ENCODE results near the gene ZBP1. TPM values are rescaled to one million over a fixed set of nuclear protein-coding genes. Genes with fewer than 3 reads are reported as not detected.

ZBP1 gene, protein sequence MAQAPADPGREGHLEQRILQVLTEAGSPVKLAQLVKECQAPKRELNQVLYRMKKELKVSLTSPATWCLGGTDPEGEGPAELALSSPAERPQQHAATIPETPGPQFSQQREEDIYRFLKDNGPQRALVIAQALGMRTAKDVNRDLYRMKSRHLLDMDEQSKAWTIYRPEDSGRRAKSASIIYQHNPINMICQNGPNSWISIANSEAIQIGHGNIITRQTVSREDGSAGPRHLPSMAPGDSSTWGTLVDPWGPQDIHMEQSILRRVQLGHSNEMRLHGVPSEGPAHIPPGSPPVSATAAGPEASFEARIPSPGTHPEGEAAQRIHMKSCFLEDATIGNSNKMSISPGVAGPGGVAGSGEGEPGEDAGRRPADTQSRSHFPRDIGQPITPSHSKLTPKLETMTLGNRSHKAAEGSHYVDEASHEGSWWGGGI
- total RNA-seq = 1.3 TPM

DNA sequence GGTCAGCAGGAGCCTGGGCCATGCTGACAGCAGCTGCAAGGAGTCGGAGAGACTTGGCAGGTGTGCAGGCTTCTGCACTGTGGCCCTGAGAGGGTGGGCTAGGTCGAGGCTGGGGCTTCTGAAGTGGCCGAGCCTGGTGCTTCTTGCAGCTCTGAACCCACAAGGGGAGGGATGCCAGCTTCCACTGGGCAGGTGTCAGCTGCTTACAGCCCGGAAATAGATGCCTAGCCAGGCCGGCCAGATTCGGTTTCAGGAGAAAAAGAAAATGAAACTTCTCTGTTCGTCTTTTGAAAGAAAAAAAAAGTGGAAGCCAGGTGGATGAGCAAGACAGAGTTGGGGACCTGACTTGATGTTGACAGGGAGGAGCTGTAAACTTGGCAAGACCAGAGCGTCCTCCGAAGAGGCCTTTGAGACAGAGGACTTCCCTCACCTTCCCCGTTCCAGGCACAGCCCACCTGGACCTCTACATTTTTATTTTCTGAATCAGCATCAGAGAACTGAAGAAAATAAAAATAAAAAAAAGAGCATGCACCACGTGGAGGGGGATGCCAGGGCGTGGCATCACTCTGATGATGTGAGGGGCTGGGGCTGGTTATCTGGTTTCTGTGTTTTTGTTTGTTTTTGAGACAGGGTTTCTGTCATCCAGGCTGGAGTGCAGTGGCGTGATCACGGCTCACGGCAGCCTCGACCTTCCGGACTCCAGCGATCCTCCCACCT lies at the start of gene ZBP1:
TSS of gene ZBP1 (minus strand) at position 153 of the 717 bp plus-strand sequence. CDS start at position 22, 131 bp downstream.
- DNase-seq (ENCODE audit: low spot score) = no peak

DNA sequence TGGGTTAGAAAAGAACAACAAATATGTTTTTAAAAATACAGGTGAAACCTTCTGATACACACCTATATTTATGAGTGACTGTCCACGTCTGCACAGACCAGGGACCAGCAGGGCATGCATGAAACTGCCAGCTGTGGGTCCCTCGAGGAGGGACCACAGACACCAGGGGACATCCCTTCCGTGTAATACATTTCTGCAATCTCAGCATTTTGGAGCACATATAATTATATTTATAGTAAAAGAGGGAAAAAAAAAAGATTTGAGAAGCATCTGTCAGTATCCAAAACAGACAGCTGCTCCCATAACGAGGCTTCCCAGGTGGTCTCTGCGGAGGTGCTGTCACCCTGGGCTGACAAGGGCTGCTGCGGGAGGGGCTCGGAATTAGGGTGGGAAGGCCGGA lies 49.4 kb upstream of the ZBP1 start:
- DNase-seq (ENCODE audit: low spot score) = no peak

DNA sequence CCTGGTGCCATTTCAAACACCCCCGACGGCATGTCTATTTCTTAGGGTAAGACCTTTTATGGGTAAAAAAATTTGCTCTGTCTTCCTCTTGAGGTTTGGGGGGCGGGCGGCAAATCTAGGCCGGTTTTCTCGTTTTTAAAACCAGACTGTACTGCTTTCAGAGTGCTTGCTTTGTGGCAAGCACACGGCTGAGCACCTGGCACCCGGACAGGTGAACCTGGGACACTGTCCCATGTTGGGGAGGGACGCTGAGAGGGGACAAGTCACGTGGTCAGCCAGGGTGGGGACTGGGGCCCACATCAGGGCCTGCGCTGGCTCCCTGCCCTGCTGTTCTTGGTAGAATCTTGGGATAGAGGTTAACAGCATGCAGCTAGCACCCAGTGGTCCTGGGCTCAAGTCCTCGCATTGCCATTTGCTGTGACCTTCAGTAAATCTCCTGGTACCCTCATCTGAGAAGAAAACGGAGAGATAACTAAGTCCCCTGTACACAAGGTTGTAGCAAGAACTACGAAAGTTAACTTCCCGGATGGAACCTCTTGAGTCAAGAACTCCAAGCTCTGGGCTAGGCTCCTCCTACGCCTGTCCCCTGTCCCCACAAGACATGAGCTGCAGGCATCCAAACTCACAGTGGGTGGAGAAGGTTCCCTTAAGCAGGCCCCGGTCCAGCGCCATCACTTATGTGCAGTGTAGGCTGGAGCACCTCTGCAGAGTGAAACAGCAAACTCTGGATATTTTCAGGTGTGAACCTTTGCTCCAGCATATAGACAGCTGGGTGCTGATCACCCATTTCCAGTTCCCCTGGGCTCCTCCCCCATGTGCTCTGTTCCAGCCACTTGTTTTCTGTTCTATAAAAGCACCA lies 47.9 kb upstream of the ZBP1 start:
- no peak for DNase-seq (ENCODE audit: low spot score)

DNA sequence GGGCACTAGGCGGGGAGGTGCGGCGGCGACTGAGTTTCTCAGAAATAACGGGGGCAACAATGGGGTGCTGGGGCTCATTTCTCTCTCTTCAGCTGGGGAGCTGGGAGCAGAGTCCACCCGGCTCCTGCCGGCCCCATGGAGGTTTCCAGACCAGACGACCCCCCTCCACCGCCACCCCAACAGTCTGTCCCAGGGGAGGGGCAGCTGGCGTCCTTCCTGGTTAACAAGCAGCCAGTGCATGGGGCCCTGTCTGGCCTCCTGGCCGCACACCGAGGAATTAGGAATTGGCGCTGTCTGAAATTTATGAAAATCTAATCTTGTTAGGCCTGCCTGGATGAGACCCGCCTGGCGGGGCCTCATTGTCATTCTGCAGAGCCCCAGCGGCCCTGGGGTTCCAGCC lies 47.2 kb upstream of the ZBP1 start:
- DNase-seq (ENCODE audit: low spot score) = no peak

DNA sequence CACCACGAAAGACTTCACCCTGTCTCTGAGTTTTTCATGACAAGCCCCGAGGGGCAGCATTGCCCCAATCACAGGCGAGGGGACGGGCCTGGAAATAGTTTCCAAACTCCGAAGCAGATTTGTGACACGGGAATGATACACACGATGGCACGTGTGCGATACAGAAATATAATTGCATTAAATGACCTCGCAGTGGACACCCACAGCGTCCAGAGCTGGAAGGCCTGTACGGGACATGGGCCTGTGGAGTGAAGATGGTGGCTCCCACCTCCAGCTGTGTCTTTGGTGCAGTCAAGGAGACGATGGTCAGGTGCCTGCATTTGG lies 46.6 kb upstream of the ZBP1 start:
- DNase-seq (ENCODE audit: low spot score) = no peak

DNA sequence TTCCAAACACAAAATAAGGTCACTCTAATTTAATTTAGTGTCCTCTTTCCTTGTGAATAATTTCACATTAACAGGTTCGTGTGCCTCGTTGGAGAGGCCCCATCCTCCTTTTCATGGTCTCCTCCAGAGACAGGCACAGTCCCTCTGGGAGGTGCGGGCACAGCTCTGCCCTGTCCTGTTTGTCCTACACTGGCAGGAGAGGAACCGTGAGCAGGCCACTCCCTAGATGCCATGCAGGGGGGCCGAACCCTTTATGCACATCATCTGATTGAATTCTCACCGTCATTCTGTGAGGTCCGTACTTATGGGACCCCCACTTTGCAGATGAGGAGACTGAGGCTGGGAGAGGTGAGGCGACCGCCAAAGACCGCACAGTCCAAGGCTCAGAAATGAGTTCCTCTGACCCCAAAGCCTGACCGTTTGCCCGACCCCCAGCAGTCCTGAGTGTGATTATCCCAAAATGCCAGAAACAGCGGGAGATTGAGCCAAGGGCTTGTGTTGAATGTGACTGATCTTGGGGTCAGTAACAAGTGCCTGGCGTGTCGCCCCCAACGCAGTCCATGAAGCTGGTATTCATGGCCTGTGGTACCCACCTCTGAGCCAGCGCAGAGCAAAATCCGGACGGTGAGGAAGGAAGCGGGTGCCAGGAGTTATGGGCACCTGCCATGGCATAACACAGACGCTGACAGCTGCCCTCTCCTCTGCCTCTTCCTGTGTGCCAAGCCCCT lies 46.0 kb upstream of the ZBP1 start:
- DNase-seq (ENCODE audit: low spot score) = no peak

DNA sequence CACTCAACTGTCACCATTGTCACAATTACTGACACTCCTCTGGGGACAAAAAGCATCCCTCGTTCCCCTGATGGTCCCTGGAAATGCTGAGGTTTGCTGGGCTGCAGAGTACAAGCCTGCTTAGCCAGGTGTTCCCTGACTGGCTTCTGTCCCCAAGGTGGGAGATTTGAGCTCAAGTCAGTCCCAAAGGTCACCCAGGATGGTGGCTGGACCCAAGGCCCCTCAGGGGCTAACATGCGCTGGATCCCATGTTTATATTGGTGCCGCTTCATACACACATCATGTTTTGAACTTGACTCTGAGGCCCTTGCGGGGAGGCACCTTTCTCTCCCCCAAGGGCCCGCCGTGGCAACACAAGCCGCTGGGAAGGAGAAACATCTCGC lies 45.4 kb upstream of the ZBP1 start:
- no peak for DNase-seq (ENCODE audit: low spot score)

DNA sequence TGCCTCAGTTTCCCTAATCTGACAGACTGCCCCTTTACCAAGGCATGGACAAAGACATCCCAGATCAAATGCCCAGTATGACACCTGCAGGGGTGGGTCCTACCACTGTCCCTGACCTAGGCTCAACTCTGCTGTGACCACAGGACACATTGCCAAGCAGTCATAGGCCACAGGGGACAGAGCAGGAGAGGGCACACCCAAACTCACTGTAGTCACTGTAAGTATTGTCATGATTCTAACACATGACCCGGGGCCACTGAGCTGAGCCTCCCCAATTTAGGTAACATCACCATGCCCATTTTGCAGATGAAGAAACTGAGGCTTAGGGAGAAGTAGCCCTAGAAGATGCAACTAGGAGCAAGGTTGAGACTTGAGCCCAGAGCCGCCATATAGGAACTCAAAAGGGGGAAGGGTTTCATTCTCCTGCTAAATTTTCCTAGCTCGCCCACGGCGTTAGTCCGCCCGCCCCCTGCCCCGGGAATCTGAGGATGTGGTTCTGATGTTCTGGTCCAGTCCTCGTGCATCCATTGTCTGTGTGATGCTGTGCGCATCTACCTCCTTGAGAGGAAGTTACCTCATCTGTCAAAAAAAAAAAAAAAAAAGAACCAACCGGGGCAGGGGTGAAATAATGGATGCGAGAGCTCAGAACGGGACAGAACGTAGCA lies 44.8 kb upstream of the ZBP1 start:
- DNase-seq (ENCODE audit: low spot score) = no peak

DNA sequence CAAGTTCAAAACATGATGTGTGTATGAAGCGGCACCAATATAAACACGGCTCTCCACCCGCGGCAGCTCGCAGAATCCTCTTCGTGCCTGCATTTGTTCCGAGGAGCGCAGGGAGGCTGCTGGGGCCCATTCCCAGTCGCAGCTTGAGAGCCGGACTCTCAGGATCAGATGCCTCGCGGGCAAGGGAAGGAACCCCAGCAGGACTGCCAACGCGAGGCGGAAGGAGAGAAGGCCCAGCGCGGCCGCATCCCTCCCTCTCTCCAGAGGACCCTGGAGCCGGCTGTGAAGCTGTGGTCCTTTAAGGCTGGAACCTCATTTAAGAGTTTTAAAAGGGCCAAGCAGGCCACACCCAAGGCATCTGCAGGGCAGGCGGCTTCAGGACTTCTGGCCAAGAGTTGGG lies 44.2 kb upstream of the ZBP1 start:
- no peak for DNase-seq (ENCODE audit: low spot score)

DNA sequence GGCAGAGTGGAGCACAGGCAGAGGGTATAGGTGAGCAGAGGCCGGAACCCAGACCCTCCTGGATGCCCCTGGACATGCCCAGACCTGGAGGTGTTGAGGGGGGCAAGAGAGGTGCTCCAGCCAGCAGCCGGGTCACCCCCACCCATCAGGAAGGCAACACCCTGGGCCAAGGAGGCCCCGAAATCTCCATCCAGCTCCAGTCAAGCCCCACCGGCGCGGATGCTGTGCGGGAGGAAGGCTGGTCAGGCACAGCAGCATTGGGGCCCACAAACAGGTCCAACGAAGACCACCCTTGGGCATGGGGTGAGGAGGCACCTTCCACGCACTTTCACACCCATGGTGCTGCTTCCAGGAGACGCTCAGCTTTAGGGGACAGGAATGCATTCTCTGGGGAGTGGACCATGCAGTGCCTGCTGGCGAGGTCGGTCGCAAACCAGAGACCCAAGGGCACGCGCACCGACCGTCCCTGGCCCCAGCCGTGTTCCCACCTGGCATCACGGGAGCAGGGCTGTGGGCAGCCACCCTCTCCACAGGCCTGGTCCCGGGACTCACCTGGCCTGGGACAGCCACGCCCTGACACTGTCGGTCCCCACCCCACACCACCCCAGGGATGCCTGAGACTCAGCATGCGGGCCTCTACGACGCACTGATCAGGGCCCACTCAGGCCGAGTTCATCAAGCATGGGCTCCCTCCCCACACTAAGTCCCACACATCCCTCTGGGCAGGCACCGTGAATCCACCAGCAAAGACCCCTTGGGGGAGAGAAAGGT lies 43.6 kb upstream of the ZBP1 start:
- no peak for DNase-seq (ENCODE audit: low spot score)

DNA sequence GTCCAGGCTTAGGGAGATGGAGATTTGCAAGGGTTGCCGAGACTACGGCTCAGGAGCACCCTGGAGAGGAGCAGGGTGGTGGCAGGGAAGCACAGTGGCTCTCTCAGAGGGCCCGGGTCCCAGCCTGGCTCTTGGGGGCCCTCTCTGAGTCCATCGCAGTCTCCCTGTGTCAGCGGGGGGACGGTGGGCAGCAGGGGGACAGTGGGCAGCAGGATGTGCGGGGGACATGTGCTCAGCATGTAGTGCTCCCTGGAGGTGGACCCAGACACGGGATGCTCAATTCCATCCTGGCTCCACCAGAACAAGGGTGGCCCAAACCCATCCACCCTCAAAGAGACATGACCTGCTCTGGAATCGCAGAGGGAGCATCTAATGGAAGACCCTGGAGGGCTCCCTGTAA lies 43.0 kb upstream of the ZBP1 start:
- DNase-seq (ENCODE audit: low spot score) = no peak

DNA sequence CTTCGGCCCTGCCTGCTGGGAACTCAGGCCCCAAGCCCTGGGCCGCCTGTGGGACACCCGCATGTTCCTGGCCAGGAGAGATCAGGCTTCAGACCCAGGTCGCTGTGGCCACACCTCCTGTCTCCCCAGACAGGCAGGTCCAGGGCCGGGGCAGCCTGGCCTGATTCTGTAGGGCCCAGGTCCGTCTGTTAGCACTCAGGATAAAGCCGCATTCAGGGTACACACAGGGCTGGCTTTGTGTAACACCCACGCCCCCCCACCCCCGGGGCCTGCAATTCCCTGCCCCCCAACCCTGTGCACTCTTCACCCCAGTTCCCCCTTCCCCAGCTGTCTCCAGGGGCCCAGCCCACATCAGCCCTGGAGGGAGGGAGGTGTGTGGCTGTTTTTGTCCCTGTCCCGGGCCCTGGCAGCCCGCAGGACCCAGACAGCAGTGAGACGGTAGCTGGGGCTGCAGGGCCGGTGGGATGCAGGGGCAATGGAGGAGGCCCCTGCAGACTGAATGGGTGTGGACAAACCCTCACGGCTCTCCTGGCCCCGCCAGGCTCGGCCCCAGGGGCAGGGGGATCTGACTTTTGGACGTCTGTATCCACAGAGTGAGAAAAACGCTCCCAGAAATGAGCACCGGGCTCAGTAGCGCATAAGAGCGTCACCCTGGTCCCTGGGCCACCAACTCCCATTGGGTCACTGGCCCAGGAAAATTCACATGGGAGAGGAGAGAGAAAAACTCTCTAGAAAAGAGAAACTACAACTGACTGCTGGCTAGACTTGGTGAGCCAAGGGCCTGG lies 42.4 kb upstream of the ZBP1 start:
- DNase-seq (ENCODE audit: low spot score) = no peak

DNA sequence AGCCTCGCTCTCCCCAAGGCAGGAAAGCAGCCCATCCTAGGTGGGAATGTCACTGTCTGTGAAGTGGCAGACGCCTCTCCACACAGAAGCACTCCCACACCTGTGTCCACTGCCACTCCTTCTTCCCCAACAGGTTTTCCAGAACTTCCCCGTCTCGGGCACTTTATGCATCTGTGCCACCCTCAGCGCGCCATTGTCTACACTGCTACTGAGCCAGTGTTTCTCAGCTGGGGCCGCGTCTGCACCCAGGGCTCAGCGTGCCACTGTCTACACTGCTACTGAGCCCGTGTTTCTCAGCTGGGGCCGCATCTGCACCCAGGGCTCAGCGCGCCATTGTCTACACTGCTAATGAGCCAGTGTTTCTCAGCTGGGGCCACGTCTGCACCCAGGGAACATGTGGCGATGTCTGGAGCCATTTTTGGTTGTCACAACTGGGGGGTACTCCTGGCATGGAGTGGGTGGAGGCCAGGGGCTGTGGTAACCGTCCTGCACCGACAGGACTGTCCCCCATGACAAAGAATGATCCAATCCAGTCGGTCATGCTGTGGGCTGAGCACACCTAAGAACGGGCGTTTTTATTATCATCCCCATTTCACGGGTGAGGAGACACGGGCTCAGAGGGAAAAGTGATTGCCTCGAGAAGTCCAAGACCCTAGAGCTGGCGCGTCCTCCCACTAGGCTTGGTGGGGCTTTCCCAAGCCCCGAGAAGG lies 41.7 kb upstream of the ZBP1 start:
- no peak for DNase-seq (ENCODE audit: low spot score)

DNA sequence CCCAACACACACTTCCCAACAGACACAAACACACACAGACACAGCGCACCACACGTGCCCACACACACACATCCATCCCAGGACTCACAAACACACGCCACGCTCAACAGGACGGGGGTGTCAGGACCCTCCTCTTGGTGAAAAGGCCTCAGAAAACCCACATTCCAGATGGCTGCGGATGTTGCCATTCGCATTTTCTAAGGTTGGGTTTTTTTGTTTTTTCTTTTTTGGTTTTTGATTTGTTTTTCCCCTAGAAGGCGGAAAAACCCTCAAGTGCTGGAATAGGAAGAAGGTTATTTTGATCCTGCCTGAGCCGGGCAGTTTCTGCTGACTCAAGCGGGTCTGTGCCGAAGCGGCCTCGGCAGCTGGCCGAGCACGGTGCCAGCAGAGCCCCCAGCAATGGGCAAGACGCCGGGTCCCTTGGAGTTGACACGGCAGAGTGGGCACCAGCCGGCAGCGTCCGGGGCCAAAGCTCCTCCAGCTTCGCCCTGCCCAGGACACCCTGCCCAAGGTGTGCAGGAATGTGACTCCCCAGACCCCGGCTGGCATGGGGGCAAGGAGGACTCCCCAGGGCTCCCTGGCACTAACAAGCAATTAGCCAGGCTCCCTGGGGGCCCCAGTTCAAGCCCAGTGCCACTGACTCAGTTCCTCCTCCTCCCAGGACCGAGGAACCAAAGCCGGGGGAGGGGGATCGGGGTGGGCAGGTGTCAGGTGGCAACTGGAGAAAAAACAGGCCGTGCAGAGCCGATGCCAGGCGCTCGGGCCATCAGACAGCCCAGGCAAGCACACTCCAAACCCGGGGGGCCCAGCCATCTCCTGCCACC lies 40.9 kb upstream of the ZBP1 start:
- DNase-seq (ENCODE audit: low spot score) = no peak

DNA sequence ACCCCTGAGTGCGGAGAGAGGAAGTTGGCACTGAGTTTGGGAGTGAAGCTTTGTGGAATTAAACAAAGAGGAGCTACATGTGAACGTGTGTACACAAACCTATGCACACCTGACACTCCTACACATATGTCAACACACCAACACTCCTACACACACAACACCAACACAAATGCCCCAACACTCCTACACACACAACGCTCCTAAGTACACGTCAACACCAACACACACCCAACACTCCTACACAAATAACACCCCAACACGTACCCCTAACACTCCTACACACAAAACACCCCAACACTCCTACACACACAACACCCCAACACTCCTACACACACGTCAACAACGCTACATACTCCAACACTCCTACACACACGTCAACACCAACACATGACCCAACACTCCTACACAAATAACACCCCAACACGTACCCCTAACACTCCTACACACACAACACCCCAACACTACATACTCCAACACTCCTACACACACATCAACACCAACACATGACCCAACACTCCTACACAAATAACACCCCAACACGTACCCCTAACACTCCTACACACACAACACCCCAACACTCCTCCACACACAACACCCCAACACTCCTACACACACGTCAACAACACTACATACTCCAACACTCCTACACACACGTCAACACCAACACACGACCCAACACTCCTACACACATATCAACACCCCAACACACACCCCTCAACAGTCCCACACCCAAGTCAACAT lies 40.1 kb upstream of the ZBP1 start:
- no peak for DNase-seq (ENCODE audit: low spot score)

DNA sequence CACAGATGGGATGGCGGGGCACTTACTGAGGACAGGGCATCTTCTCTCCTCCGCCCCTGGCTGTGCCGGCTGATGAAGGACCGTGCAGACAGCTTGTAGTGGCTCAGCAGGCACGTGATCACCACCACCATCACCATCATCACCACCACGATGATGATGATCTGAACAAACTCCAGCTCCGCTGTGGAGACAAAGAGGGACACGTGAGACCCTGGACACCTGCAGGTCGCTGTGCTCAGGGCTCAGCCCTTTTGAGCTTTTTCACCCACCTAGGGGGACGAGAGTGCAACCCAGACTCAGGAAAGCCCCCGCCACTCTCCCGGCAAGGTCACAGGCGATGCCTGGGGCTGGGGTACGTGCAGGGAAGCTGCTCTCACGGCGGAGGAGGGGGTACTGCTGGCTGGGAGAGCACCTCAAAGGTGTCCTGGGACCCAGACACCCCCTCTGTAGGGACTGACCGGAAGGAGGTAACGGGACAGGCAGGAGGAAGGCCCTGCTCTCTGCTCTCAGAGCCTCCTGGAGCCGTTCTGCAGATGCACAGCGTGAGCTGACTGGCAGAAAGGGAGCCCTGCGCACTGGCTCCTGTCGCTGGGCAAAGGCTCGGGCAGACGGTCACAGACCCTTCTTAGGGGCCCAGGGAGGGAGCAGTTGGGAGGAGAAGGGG lies 39.4 kb upstream of the ZBP1 start:
- DNase-seq (ENCODE audit: low spot score) = no peak

All from mucosa of gallbladder (tissue), 1 donor.